HCT116 (cell line): Measurements from ENCODE around the gene B4GALT7. TPM values are rescaled to one million over a fixed set of nuclear protein-coding genes. Genes with fewer than 3 reads are reported as not detected.

Experiments
- ATAC-seq: fragments of 200-7000 bp; cut with Tn5 transposase; 2 replicates; pipeline ENCODE4 v1.9.1; 2020; ENCODE audit warnings: mild to moderate bottlenecking, moderate library complexity
- BruUV-seq: library from RNA; stranded (reverse); fragments of 400-500 nt; replicated peaks from 2 replicates; lab custom pipeline; 2021; lab: Mats Ljungman, UMichigan
- CTCF ChIA-PET: fragments of 300-600 bp; sonication (Branson Sonifier 250); formaldehyde crosslinking; loops from one replicate; lab custom pipeline; 2021; ENCODE audit warnings: antibody characterized with exemption; lab: Charles Lee
- POLR2A ChIA-PET: fragments of 300-600, 350-600 bp; sonication (Branson Sonifier 250); formaldehyde crosslinking; loops from one replicate; lab custom pipeline; 2021; ENCODE audit warnings: antibody characterized with exemption; lab: Charles Lee
- RAD21 ChIA-PET, 2 experiments: fragments of 300-600 bp; sonication (Branson Sonifier 250); formaldehyde crosslinking; loops; one replicate each; lab custom pipeline; 2023; ENCODE audit warnings: low total read pairs in 2 of 2; ENCODE audit not compliant: uncharacterized antibody in 2 of 2, unreplicated experiment in 2 of 2, low non-redundant PET in 1 of 2; lab: Charles Lee
- DNase-seq: peaks from one replicate; pipeline ENCODE4 v3.0.0-alpha.2; 2010; ENCODE audit warnings: low read depth, low spot score
- H2AFZ ChIP-seq: fragments of 200-600 bp; shearing (Covaris generic), sonication (generic); 2 replicates; pipeline ENCODE4 v1.6.1; 2017; ENCODE audit warnings: low read depth, mixed run types, mixed read lengths, antibody characterized with exemption, low read length; ENCODE audit not compliant: poor library complexity, severe bottlenecking
- H3K27ac ChIP-seq: 2 replicates; pipeline ENCODE4 v1.5.1; 2012; ENCODE audit warnings: low read depth, low read length
- H3K27me3 ChIP-seq: fragments of 200-600 bp; sonication (generic); 2 replicates; pipeline ENCODE4 v1.6.1; 2016; ENCODE audit warnings: mixed run types, low read length, mixed read lengths; ENCODE audit not compliant: insufficient read depth
- H3K36me3 ChIP-seq, 2 experiments: fragments of 200-500 bp in 1 of 2; fragments of 200-600 bp in 1 of 2; sonication (Bioruptor generic) in 1 of 2; sonication (generic) in 1 of 2; 2 replicates each; pipeline versions ENCODE4 v1.5.1 to v1.6.1; 2014 to 2016; ENCODE audit warnings: low read length in 2 of 2, inconsistent platforms in 1 of 2, mixed read lengths in 1 of 2, mixed run types in 1 of 2; ENCODE audit not compliant: insufficient read depth in 2 of 2, control insufficient read depth in 1 of 2
- H3K4me1 ChIP-seq, 2 experiments: fragments of 200-600 bp in 1 of 2; sonication (generic) in 1 of 2; 2 replicates each; pipeline versions ENCODE4 v1.5.1 to v1.6.1; 2012 to 2017; ENCODE audit warnings: low read length in 2 of 2, inconsistent platforms in 1 of 2, mild to moderate bottlenecking in 1 of 2, mixed read lengths in 1 of 2, mixed run types in 1 of 2, moderate library complexity in 1 of 2; ENCODE audit not compliant: insufficient read depth in 2 of 2, control insufficient read depth in 1 of 2
- H3K4me2 ChIP-seq: fragments of 200-600 bp; sonication (generic); 2 replicates; pipeline ENCODE4 v1.6.1; 2017; ENCODE audit warnings: mixed run types, low read length, mixed read lengths
- H3K4me3 ChIP-seq, 2 experiments: fragments of 200-600 bp in 1 of 2; sonication (generic) in 1 of 2; replicated peaks in 1 of 2; 2 replicates each; pipeline ENCODE4 v1.5.1; 2011 to 2016; ENCODE audit warnings: low read length in 2 of 2, control low read depth in 1 of 2, low read depth in 1 of 2, mild to moderate bottlenecking in 1 of 2, mixed read lengths in 1 of 2, mixed run types in 1 of 2
- H3K79me2 ChIP-seq: fragments of 200-600 bp; sonication (generic); 2 replicates; pipeline ENCODE4 v1.6.1; 2017; ENCODE audit warnings: mild to moderate bottlenecking, mixed run types, low read length, moderate library complexity, mixed read lengths; ENCODE audit not compliant: insufficient read depth
- H3K9ac ChIP-seq: fragments of 200-600 bp; sonication (generic); 2 replicates; pipeline ENCODE4 v1.6.1; 2016; ENCODE audit warnings: low read length, mixed read lengths
- H3K9me2 ChIP-seq: fragments of 200-600 bp; sonication (generic), shearing (Covaris generic); 2 replicates; pipeline ENCODE4 v1.6.1; 2017; ENCODE audit warnings: mixed run types, mild to moderate bottlenecking, moderate library complexity; ENCODE audit not compliant: insufficient read depth
- H3K9me3 ChIP-seq, 2 experiments: fragments of 200-500 bp in 1 of 2; fragments of 200-600 bp in 1 of 2; sonication (Bioruptor generic) in 1 of 2; sonication (generic) in 1 of 2; 2 replicates each; pipeline ENCODE4 v1.6.1; 2014 to 2017; ENCODE audit warnings: low read length in 2 of 2, mixed read lengths in 2 of 2, inconsistent platforms in 1 of 2, low read depth in 1 of 2, mild to moderate bottlenecking in 1 of 2, mixed run types in 1 of 2, moderate library complexity in 1 of 2; ENCODE audit not compliant: control insufficient read depth in 1 of 2, insufficient read depth in 1 of 2
- H4K20me1 ChIP-seq: fragments of 200-600 bp; sonication (generic), shearing (Covaris generic); 2 replicates; pipeline ENCODE4 v1.6.1; 2017; ENCODE audit warnings: mixed run types, mild to moderate bottlenecking, moderate library complexity; ENCODE audit not compliant: insufficient read depth
- CBX3 ChIP-seq: IDR thresholded peaks from 2 replicates; pipeline ENCODE4 v1.6.1; 2012; ENCODE audit warnings: low read depth
- ELF1 ChIP-seq: IDR thresholded peaks from 2 replicates; pipeline ENCODE4 v1.6.1; 2012; ENCODE audit warnings: low read depth, borderline replicate concordance
- EZH2phosphoT487 ChIP-seq: fragments of 200-600 bp; IDR thresholded peaks from 2 replicates; pipeline ENCODE4 v1.6.1; 2018; ENCODE audit warnings: antibody characterized with exemption, borderline replicate concordance
- POLR2AphosphoS5 ChIP-seq: IDR thresholded peaks from 2 replicates; pipeline ENCODE4 v1.6.1; 2011; ENCODE audit warnings: mild to moderate bottlenecking, low read depth, low read length, moderate library complexity
- REST ChIP-seq: IDR thresholded peaks from 2 replicates; pipeline ENCODE4 v1.6.1; 2012; ENCODE audit warnings: low read depth
- TCF7L2 ChIP-seq: IDR thresholded peaks from 2 replicates; pipeline ENCODE4 v1.7.0; 2011; ENCODE audit warnings: borderline replicate concordance, inconsistent platforms; ENCODE audit not compliant: insufficient read depth, insufficient read length; ENCODE audit errors: extremely low read depth
- intact Hi-C: fragments of 100-400 bp; cut with micrococcal nuclease; formaldehyde crosslinking; loops from 2 replicates; pipeline ENCODE4 v1.10.0; 2022
- total RNA-seq: library from RNA; stranded (reverse); gene quantifications from one replicate; pipeline ENCODE4 v1.2.1, GENCODE V29; 2021; ENCODE audit not compliant: unreplicated experiment

B4GALT7 gene
- total RNA-seq, 1 experiment from 2014 or later: 25.2 TPM

DNA sequence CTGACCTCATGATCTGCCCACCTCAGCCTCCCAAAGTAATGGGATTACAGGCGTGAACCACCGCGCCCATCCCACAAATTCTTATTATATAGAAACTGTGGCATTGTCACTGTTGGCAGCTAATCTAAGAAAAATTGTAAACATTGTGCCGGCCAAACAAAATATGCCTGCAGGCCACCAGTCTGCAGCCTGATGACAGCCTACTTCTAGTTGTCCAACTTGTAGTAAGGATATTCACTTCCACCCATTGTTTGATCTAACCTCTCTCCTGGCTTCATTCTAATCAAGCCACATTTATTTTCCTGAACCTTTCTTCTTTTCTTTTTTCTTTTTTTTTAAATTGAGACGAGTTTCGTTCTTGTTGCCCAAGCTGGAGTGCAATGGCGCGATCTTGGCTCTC is 21.6 kb upstream of the B4GALT7 start (continued):
- TF ChIP-seq REST (no peak), TCF7L2 (no peak)

DNA sequence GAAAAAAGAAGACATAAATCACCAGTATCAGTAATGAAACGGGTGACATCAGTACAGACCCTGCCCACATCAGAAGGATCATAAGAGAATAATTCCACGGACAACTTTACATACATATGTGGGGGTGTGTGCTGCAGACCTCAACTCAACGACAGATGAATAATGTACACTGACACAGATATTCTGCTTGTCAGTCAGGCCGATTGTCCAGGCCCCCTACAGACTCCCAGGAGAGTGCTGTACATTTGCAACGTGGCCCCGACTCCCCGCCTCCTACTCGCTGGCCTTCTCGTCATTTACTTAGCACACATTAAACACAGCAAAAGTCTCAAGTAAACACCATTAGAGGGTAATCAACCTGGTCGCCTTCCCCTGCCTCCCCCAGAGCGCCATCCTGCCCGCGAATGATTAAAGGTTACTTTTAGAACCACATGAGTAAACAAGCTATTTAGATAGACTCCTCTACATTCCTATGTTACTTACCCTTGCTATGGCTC is 11.5 kb upstream of the B4GALT7 start:
- Histone ChIP-seq H3K4me1 (peaks cover 0 to 13% of the 10 kb centered on the region in 2 experiments; a peak in 2 of 4 replicates), H3K9me2 (no peaks in the 10 kb centered on the region), H3K27me3 (peaks cover 23% of the 10 kb centered on the region), H3K9ac (no peak overlapping the region), H3K4me2 (no peak overlapping the region), H3K27ac (no peak overlapping the region), H3K36me3 (peaks cover 0 to 4% of the 10 kb centered on the region in 2 experiments; a peak in 1 of 4 replicates), H3K4me3 (no peak overlapping the region), H4K20me1 (no peaks in the 10 kb centered on the region), H2AFZ (no peak overlapping the region), H3K9me3 (no peaks in the 10 kb centered on the region), H3K79me2 (peaks cover 15% of the 10 kb centered on the region)
- POLR2A ChIA-PET: no interaction called here
- no peak for DNase-seq
- RAD21 ChIA-PET: no interaction called here
- ATAC-seq: no peak
- no peak for TF ChIP-seq POLR2AphosphoS5
- no peak for TF ChIP-seq ELF1
- no peak for TF ChIP-seq EZH2phosphoT487
- no peak for TF ChIP-seq TCF7L2
- TF ChIP-seq CBX3: no peak
- CTCF ChIA-PET: no interaction called here
- intact Hi-C loops: no loop called here
- BruUV-seq: no TSS peak
